ENCODE data around the gene SNX25. TPM values are rescaled to one million over a fixed set of nuclear protein-coding genes. Genes with fewer than 3 reads are reported as not detected.

SNX25 gene
- total and polyA plus RNA-seq, 10 of the 15 experiments (the other 5 are each of a cell fraction or from before 2014, with no cell fraction given), result 11.2 to 117 (median 62.8) TPM

- 66% methylated on average over 5 of the region's 5 CpGs for WGBS (ENCODE audit: insufficient coverage, insufficient replicate concordance, low lambda C conversion rate, missing lambda C conversion rate)
- no peaks in the 10 kb centered on the region; the same call in 1 of the 2 replicates for H4K20me1 ChIP-seq (ENCODE audit: control insufficient read depth, insufficient read depth)
- POLR2A ChIA-PET, result interaction anchor here (0.7 kb wide), 1 partner anchor 9 kb away, joined by 3 read pairs; no protein-coding TSS in a partner anchor
- H3K9ac ChIP-seq (ENCODE audit: control insufficient read depth, insufficient read depth, low read length), result no peak overlapping the region
- CTCF ChIA-PET, result no interaction called here
- no peak for FAIRE-seq
- H3K4me3 ChIP-seq, result no peak overlapping the region
- TF ChIP-seq JUNB (IDR thresholded peaks at IDR 0.05) (no peak), NRF1 (conservative IDR thresholded peaks at IDR 0.05; ENCODE audit: low read depth, low read length) (no peak), RUNX3 (IDR thresholded peaks at IDR 0.05; ENCODE audit: low read length) (no peak), EED (IDR thresholded peaks at IDR 0.05; ENCODE audit: low read depth) (no peak), SUZ12 (IDR thresholded peaks at IDR 0.05; ENCODE audit: unreplicated experiment) (no peak), ATF7 (IDR thresholded peaks at IDR 0.05; ENCODE audit: low read depth) (no peak), IKZF1 (conservative IDR thresholded peaks at IDR 0.05) (no peak)
- TF ChIP-seq, protein P1, sequence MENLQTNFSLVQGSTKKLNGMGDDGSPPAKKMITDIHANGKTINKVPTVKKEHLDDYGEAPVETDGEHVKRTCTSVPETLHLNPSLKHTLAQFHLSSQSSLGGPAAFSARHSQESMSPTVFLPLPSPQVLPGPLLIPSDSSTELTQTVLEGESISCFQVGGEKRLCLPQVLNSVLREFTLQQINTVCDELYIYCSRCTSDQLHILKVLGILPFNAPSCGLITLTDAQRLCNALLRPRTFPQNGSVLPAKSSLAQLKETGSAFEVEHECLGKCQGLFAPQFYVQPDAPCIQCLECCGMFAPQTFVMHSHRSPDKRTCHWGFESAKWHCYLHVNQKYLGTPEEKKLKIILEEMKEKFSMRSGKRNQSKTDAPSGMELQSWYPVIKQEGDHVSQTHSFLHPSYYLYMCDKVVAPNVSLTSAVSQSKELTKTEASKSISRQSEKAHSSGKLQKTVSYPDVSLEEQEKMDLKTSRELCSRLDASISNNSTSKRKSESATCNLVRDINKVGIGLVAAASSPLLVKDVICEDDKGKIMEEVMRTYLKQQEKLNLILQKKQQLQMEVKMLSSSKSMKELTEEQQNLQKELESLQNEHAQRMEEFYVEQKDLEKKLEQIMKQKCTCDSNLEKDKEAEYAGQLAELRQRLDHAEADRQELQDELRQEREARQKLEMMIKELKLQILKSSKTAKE (IDR thresholded peaks at IDR 0.05; ENCODE audit: low read depth, poor library complexity, severe bottlenecking), result no peak
- H3K27me3 ChIP-seq (replicated peaks in 1 of 2; ENCODE audit: control insufficient read depth in 2 of 2, insufficient read depth in 2 of 2, low read length in 1 of 2), result no peaks in the 10 kb centered on the region
- RAD21 ChIA-PET (ENCODE audit: unreplicated experiment), result no interaction called here
- no peak overlapping the region for H2AFZ ChIP-seq (ENCODE audit: control insufficient read depth, low read depth, low read length)
- no peak overlapping the region for H3K27ac ChIP-seq (ENCODE audit: control insufficient read depth, insufficient read depth)
- peaks cover 13 to 55% of the 10 kb centered on the region in 2 experiments for H3K36me3 ChIP-seq (ENCODE audit: control insufficient read depth in 2 of 2, insufficient read depth in 2 of 2, low read length in 1 of 2)
- SMC1A ChIA-PET (ENCODE audit: uncharacterized antibody, unreplicated experiment), result interaction anchor here (0.8 to 1.5 kb wide), 3 partner anchors 15 to 167 kb away, joined by 3 to 4 read pairs (median 3); no protein-coding TSS in a partner anchor
- ATAC-seq, result no peak
- no peaks in the 10 kb centered on the region for H3K4me1 ChIP-seq (ENCODE audit: control insufficient read depth, insufficient read depth, low read length)
- BruUV-seq (replicated peaks), result TSS peak; percentile 2
- no peaks in the 10 kb centered on the region for H3K79me2 ChIP-seq (ENCODE audit: control insufficient read depth, insufficient read depth, low read length)
- H3K9me3 ChIP-seq (replicated peaks; ENCODE audit: control insufficient read depth, insufficient read depth, low read length), result no peaks in the 10 kb centered on the region
- in situ Hi-C loops (cut with MboI) (no loop called here), intact Hi-C loops (cut with micrococcal nuclease; ENCODE audit: unreplicated experiment) (no loop called here)
- H3K4me2 ChIP-seq (ENCODE audit: control insufficient read depth, insufficient read depth), result no peak overlapping the region
- no peak for DNase-seq (ENCODE audit: low read depth, low spot score)
These were observed 81.3 kb downstream of the SNX25 start for GRCh38 chr4:185290656-185291055.
